Spleen (tissue), 11 donors: ENCODE results near the gene SCAMP3. TPM values are rescaled to one million over a fixed set of nuclear protein-coding genes. Genes with fewer than 3 reads are reported as not detected.

Experiments used
- DNase-seq: peaks from one replicate; pipeline ENCODE4 v3.0.0-alpha.2; 2020
- H3K27ac ChIP-seq, 8 donors: fragments of 200-600 bp; sonication (generic) in 7 of 8; 1 replicate in 4 of 8; 2 replicates in 4 of 8; pipeline versions ENCODE4 v1.5.0 to v1.8.0; 2016 to 2021; ENCODE audit warnings: inconsistent platforms in 4 of 8, mild to moderate bottlenecking in 4 of 8, moderate library complexity in 1 of 8
- H3K27me3 ChIP-seq, 7 donors: fragments of 200-600 bp; sonication (generic) in 6 of 7; replicated peaks in 1 of 7; 1 replicate in 4 of 7; 2 replicates in 3 of 7; pipeline versions ENCODE4 v1.5.0 to v1.8.0; 2016 to 2021; ENCODE audit warnings: inconsistent platforms in 3 of 7, mild to moderate bottlenecking in 1 of 7
- H3K36me3 ChIP-seq, 6 donors: fragments of 200-600 bp; sonication (generic) in 5 of 6; 1 replicate in 4 of 6; 2 replicates in 2 of 6; pipeline versions ENCODE4 v1.5.0 to v1.8.0; 2016 to 2021; ENCODE audit warnings: inconsistent platforms in 2 of 6
- H3K4me1 ChIP-seq, 6 donors: fragments of 200-600 bp; sonication (generic) in 5 of 6; 1 replicate in 3 of 6; 2 replicates in 3 of 6; pipeline versions ENCODE4 v1.5.0 to v1.8.0; 2016 to 2021; ENCODE audit warnings: inconsistent platforms in 3 of 6
- H3K4me3 ChIP-seq, 8 donors: fragments of 200-600 bp; sonication (generic) in 7 of 8; 1 replicate in 4 of 8; 2 replicates in 4 of 8; pipeline versions ENCODE4 v1.5.0 to v1.8.0; 2016 to 2021; ENCODE audit warnings: inconsistent platforms in 4 of 8, mild to moderate bottlenecking in 4 of 8, moderate library complexity in 2 of 8
- H3K9me3 ChIP-seq, 8 donors: fragments of 200-600 bp; sonication (generic) in 7 of 8; 1 replicate in 4 of 8; 2 replicates in 4 of 8; pipeline versions ENCODE4 v1.5.0 to v1.8.0; 2016 to 2021; ENCODE audit warnings: inconsistent platforms in 4 of 8
- CTCF ChIP-seq, 11 experiments: fragments of 200-600 bp in 7 of 11; fragments of 450-650 bp in 4 of 11; sonication (generic) in 4 of 11; IDR thresholded peaks in 8 of 11; conservative IDR thresholded peaks in 3 of 11; 1 replicate in 7 of 11; 2 replicates in 4 of 11; pipeline versions ENCODE4 v1.4.0 to v1.8.0; 2016 to 2021; ENCODE audit warnings: antibody characterized with exemption in 11 of 11, inconsistent platforms in 4 of 11, mild to moderate bottlenecking in 1 of 11
- POLR2A ChIP-seq, 3 donors: fragments of 450-650 bp; IDR thresholded peaks; one replicate each; pipeline ENCODE4 v1.5.1; 2017; ENCODE audit warnings: antibody characterized with exemption in 3 of 3, mild to moderate bottlenecking in 1 of 3
- POLR2AphosphoS5 ChIP-seq, 3 donors: sonication (generic); formaldehyde crosslinking; IDR thresholded peaks; one replicate each; pipeline ENCODE4 v1.5.1; 2017; ENCODE audit warnings: antibody characterized with exemption in 3 of 3
- WGBS, 5 donors: extraction: QIAGEN DNeasy Blood & Tissue Kit in 3 of 5; methylation state at CpG; one replicate each; pipeline versions ENCODE4 v1.1.5 to v1.1.7; 2013 to 2018; 5-methylcytosine and 5-hydroxymethylcytosine counted together
- intact Hi-C: fragments of 100-400 bp; cut with DNase I; formaldehyde crosslinking; loops from one replicate; pipeline ENCODE4 v1.15.0; 2023; ENCODE audit warnings: low total_unique reads
- polyA plus RNA-seq, 3 donors: library from polyadenylated mRNA; stranded (reverse); fragments of 200-250 nt; gene quantifications; one replicate each; pipeline ENCODE4 v1.2.1, GENCODE V29; 2013
- total RNA-seq, 7 donors: library from RNA; depleted of rRNA in 3 of 7; stranded (reverse); fragments of >200 nt in 3 of 7; fragmentation: NEBNext Ultra II Directional in 4 of 7; extraction: Animal tissue kit (Norgen Biotek cat#: 25700) in 4 of 7; gene quantifications; one replicate each; pipeline versions ENCODE4 v1.1.0 to v1.2.1, GENCODE V29; 2016 to 2021
- donor health status: healthy with polysubstance abuse.
- donor health status: DM: no; HTN: no; CAD: no; lungs with moderate emphysema.
- donor health status: DM: no; HTN: no; CAD: no.
- donor health status: Bipolar disorder and iron deficiency.
- donor health status: healthy.
- donor health status: DM: no; HTN: no; CAD: no.
- donor health status: DM: yes; HTN: yes; CAD: no.

SCAMP3 gene
- total and polyA plus RNA-seq, 10 donors = 46.5 to 59.9 (median 50.8) TPM

GRCh38 chr1:155253797-155254196 is 8.4 kb downstream of the SCAMP3 start:
- Histone ChIP-seq H3K27me3 (no peaks in the 10 kb centered on the region), H3K4me1 (peaks cover 24 to 55% (median 39%) of the 10 kb centered on the region in 6 donors), H3K9me3 (no peaks in the 10 kb centered on the region), H3K36me3 (peaks cover 0 to 33% (median 19%) of the 10 kb centered on the region in 6 donors), H3K27ac (no peak overlapping the region), H3K4me3 (peak overlapping the region in 3 of 8 donors; percentile 73 to 94 (median 80))
- TF ChIP-seq CTCF (IDR thresholded peaks at IDR 0.05 in 8 of 11, conservative IDR thresholded peaks at IDR 0.05 in 3 of 11) (no peak), POLR2AphosphoS5 (IDR thresholded peaks at IDR 0.05) (no peak), POLR2A (IDR thresholded peaks at IDR 0.05) (no peak)
- WGBS, 5 donors = 67 to 84% (median 71%) methylated on average over 5 of the region's 5 CpGs
- no peak for DNase-seq
- intact Hi-C loops = loop anchor here (5.0 kb wide), 1 partner anchor 339 kb away; no protein-coding TSS in a partner anchor

- Histone ChIP-seq H3K4me1 (peaks cover 24 to 55% (median 39%) of the 10 kb centered on the region in 6 donors), H3K27ac (no peak overlapping the region), H3K4me3 (no peak overlapping the region), H3K27me3 (no peaks in the 10 kb centered on the region), H3K9me3 (no peaks in the 10 kb centered on the region), H3K36me3 (peaks cover 0 to 33% (median 15%) of the 10 kb centered on the region in 6 donors)
- TF ChIP-seq CTCF (IDR thresholded peaks at IDR 0.05 in 8 of 11, conservative IDR thresholded peaks at IDR 0.05 in 3 of 11) (no peak), POLR2A (IDR thresholded peaks at IDR 0.05) (no peak), POLR2AphosphoS5 (IDR thresholded peaks at IDR 0.05) (no peak)
- peak; percentile 30 for DNase-seq
- WGBS, 5 donors = 84 to 94% (median 89%) methylated on average over 5 of the region's 5 CpGs
- intact Hi-C loops = loop anchor here (5.0 kb wide), 1 partner anchor 339 kb away; no protein-coding TSS in a partner anchor
Measured at GRCh38 chr1:155253208-155253607, 9.0 kb downstream of the SCAMP3 start.

- WGBS, 5 donors = 82 to 95% (median 88%) methylated on average over 4 to 7 of the region's 7 CpGs
Measured at GRCh38 chr1:155251566-155251965, 10.6 kb downstream of the SCAMP3 start.

More at GRCh38 chr1:155251566-155251965, 10.6 kb downstream of the SCAMP3 start:
- no peak for TF ChIP-seq POLR2A (IDR thresholded peaks at IDR 0.05)
- no peak for TF ChIP-seq POLR2AphosphoS5 (IDR thresholded peaks at IDR 0.05)
- TF ChIP-seq CTCF (IDR thresholded peaks at IDR 0.05 in 8 of 11, conservative IDR thresholded peaks at IDR 0.05 in 3 of 11) = no peak
- no peak overlapping the region for H3K4me3 ChIP-seq
- H3K27ac ChIP-seq = peak overlapping the region in 3 of 8 donors; percentile 64 to 79 (median 65)
- peaks cover 24 to 53% (median 38%) of the 10 kb centered on the region in 6 donors for H3K4me1 ChIP-seq
- peaks cover 0 to 30% (median 5%) of the 10 kb centered on the region in 6 donors for H3K36me3 ChIP-seq
- intact Hi-C loops = loop anchor here (5.0 kb wide), 1 partner anchor 341 kb away; no protein-coding TSS in a partner anchor
- no peaks in the 10 kb centered on the region for H3K9me3 ChIP-seq
- H3K27me3 ChIP-seq = no peaks in the 10 kb centered on the region
- peak; percentile 71 for DNase-seq
